Erythroblast (primary cell): ENCODE data around the gene VSTM1.

Source experiments
- GATA1 ChIP-seq: IDR thresholded peaks from 2 replicates; pipeline ENCODE4 v1.6.1; 2011; ENCODE audit warnings: low read depth, mild to moderate bottlenecking, control low read depth, low read length, moderate library complexity
- POLR2A ChIP-seq: IDR thresholded peaks from 2 replicates; pipeline ENCODE4 v1.6.1; 2011; ENCODE audit warnings: mild to moderate bottlenecking, low read length

GRCh38 chr19:53992815-53993214, 70.9 kb downstream of the VSTM1 start:
- TF ChIP-seq POLR2A = no peak
- no peak for TF ChIP-seq GATA1
